ENCODE measurements around the gene APH1B.
A peak's percentile ranks its signal among the peaks of the same experiment; 100 is the strongest.

The APH1B gene

GRCh38 chr15:63329567-63330350 is 52.4 kb downstream of the APH1B start:
- no peak for DNase-seq
- Histone ChIP-seq H3K27ac (no peak overlapping the region), H3K36me3 (replicated peaks) (no peaks in the 10 kb centered on the region), H3K4me3 (ENCODE audit: low read depth, low read length) (no peak overlapping the region), H3K27me3 (replicated peaks) (no peaks in the 10 kb centered on the region)
- peak; percentile 3 for TF ChIP-seq CTCF (IDR thresholded peaks at IDR 0.05; ENCODE audit: low read depth, low read length, missing control alignments)
- in situ Hi-C loops (cut with HindIII; ENCODE audit: low pct_ligation_motif_present, low sequenced_read_pairs), result no loop called here

GRCh38 chr15:63330926-63331325 is 53.5 kb downstream of the APH1B start:
- TF ChIP-seq CTCF (IDR thresholded peaks at IDR 0.05; ENCODE audit: low read depth, low read length, missing control alignments), result no peak
- Histone ChIP-seq H3K4me3 (ENCODE audit: low read depth, low read length) (no peak overlapping the region), H3K36me3 (replicated peaks) (no peaks in the 10 kb centered on the region), H3K27ac (no peak overlapping the region), H3K27me3 (replicated peaks) (no peaks in the 10 kb centered on the region)
- DNase-seq, result no peak
- in situ Hi-C loops (cut with HindIII; ENCODE audit: low pct_ligation_motif_present, low sequenced_read_pairs), result no loop called here

- in situ Hi-C loops (cut with HindIII; ENCODE audit: low pct_ligation_motif_present, low sequenced_read_pairs), result no loop called here
- H3K27ac ChIP-seq, result no peak overlapping the region
- no peak for TF ChIP-seq CTCF (IDR thresholded peaks at IDR 0.05; ENCODE audit: low read depth, low read length, missing control alignments)
Measured at GRCh38 chr15:63331456-63331855, 54.1 kb downstream of the APH1B start.

GRCh38 chr15:63332367-63333124 is 55.1 kb downstream of the APH1B start:
- H3K27ac ChIP-seq, result no peak overlapping the region
- in situ Hi-C loops (cut with HindIII; ENCODE audit: low pct_ligation_motif_present, low sequenced_read_pairs), result no loop called here
- H3K27me3 ChIP-seq (replicated peaks), result no peaks in the 10 kb centered on the region
- H3K36me3 ChIP-seq (replicated peaks), result no peaks in the 10 kb centered on the region
- DNase-seq, result peak; percentile 95
- no peak for TF ChIP-seq CTCF (IDR thresholded peaks at IDR 0.05; ENCODE audit: low read depth, low read length, missing control alignments)
- no peak overlapping the region for H3K4me3 ChIP-seq (ENCODE audit: low read depth, low read length)

More at GRCh38 chr15:63331456-63331855, 54.1 kb downstream of the APH1B start:
- Histone ChIP-seq H3K4me3 (ENCODE audit: low read depth, low read length) (no peak overlapping the region), H3K36me3 (replicated peaks) (no peaks in the 10 kb centered on the region), H3K27me3 (replicated peaks) (no peaks in the 10 kb centered on the region)
- DNase-seq, result peak; percentile 55

- TF ChIP-seq CTCF (IDR thresholded peaks at IDR 0.05; ENCODE audit: low read depth, low read length, missing control alignments), result no peak
- H3K27ac ChIP-seq, result no peak overlapping the region
- no peak for DNase-seq
- in situ Hi-C loops (cut with HindIII; ENCODE audit: low pct_ligation_motif_present, low sequenced_read_pairs), result no loop called here
- no peak overlapping the region for H3K4me3 ChIP-seq (ENCODE audit: low read depth, low read length)
- H3K27me3 ChIP-seq (replicated peaks), result no peaks in the 10 kb centered on the region
- H3K36me3 ChIP-seq (replicated peaks), result no peaks in the 10 kb centered on the region
Measured at GRCh38 chr15:63334821-63335220, 57.4 kb downstream of the APH1B start.

All from brain microvascular endothelial cell (primary cell).